ENCODE data around the gene SMURF1. TPM values are rescaled to one million over a fixed set of nuclear protein-coding genes. Genes with fewer than 3 reads are reported as not detected.

SMURF1 gene
- total RNA-seq, 4 donors from 2014 or later = 28.2 to 35.4 (median 31.1) TPM

DNA sequence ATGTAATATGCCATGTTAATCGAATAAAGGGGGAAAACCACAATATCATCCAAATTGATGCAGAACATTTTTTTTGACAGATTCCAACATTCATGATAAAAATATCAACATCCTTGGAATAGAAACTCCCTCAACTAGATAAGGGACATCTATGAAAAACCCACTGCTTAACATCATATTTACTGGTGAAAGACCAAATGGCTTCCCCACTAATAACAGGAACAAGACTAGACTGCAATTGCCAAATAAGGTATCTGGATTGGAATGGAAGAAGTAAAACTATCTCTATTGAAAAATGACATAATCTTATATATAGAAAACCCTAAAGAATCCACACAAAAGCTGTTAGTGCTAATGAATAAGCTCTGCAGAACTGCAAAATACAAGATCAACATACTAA lies 27.8 kb downstream of the SMURF1 start:
- DNase-seq (ENCODE audit: low spot score in 2 of 2) = no peak
- no peaks in the 10 kb centered on the region for H3K27me3 ChIP-seq
- no peak overlapping the region for H3K27ac ChIP-seq
- 87 to 93% methylated on average over 1 of the region's 1 CpG for WGBS, 2 donors
- TF ChIP-seq, protein P1, sequence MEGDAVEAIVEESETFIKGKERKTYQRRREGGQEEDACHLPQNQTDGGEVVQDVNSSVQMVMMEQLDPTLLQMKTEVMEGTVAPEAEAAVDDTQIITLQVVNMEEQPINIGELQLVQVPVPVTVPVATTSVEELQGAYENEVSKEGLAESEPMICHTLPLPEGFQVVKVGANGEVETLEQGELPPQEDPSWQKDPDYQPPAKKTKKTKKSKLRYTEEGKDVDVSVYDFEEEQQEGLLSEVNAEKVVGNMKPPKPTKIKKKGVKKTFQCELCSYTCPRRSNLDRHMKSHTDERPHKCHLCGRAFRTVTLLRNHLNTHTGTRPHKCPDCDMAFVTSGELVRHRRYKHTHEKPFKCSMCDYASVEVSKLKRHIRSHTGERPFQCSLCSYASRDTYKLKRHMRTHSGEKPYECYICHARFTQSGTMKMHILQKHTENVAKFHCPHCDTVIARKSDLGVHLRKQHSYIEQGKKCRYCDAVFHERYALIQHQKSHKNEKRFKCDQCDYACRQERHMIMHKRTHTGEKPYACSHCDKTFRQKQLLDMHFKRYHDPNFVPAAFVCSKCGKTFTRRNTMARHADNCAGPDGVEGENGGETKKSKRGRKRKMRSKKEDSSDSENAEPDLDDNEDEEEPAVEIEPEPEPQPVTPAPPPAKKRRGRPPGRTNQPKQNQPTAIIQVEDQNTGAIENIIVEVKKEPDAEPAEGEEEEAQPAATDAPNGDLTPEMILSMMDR (IDR thresholded peaks at IDR 0.05) = no peak
- TF ChIP-seq EP300 (IDR thresholded peaks at IDR 0.05) (no peak), POLR2A (IDR thresholded peaks at IDR 0.05) (no peak)
- H3K36me3 ChIP-seq = peaks cover 0 to 12% (median 0%) of the 10 kb centered on the region in 3 donors
- peaks cover 0 to 41% (median 18%) of the 10 kb centered on the region in 4 donors for H3K4me1 ChIP-seq
- H3K9me3 ChIP-seq = peaks cover 0 to 7% (median 0%) of the 10 kb centered on the region in 4 donors
- H3K4me3 ChIP-seq = no peak overlapping the region

DNA sequence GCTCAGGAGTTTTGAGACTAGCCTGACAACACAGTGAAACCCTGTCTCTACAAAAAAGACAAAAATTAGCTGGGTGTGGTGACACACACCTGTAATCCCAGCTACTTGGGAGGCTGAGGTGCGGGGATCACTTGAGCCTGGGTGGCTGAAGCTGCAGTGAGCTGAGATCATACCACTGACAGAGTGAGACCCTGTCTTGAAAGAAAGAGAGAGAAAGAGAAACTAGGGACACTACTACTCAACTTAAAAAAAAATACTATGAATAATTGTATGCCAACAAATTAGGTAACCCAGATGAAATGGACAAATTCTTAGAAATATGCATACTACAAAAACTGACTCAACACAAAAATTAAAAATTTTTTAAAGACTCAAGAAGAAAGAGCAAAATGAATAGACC lies 28.5 kb downstream of the SMURF1 start:
- no peaks in the 10 kb centered on the region for H3K27me3 ChIP-seq
- peaks cover 0 to 12% (median 0%) of the 10 kb centered on the region in 3 donors for H3K36me3 ChIP-seq
- 97 to 100% methylated on average over 1 of the region's 1 CpG for WGBS, 2 donors
- no peak overlapping the region for H3K27ac ChIP-seq
- H3K4me3 ChIP-seq = no peak overlapping the region
- peaks cover 0 to 7% (median 0%) of the 10 kb centered on the region in 4 donors for H3K9me3 ChIP-seq
- peaks cover 0 to 41% (median 22%) of the 10 kb centered on the region in 4 donors for H3K4me1 ChIP-seq
- no peak for DNase-seq (ENCODE audit: low spot score in 2 of 2)
- TF ChIP-seq EP300 (IDR thresholded peaks at IDR 0.05) = no peak
- TF ChIP-seq, protein P1 (IDR thresholded peaks at IDR 0.05) = no peak
- TF ChIP-seq POLR2A (IDR thresholded peaks at IDR 0.05) = no peak

DNA sequence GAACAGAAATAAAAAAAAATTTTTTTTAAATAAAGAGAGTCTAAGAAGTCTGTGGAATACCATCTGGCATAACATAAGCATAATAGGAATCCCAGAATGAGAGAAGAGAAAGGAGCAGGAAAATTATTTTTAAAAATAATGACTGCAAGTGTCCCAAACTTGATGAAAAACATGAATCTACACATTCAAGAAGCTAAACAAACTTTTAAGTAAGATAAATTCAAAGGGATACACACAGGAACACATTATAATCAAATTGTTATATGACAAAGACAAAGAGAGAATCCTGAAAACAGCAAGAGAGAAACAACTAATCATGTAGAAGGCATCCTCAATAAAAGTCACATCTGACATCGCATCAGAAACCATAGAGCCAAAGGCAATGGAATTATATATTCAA lies 30.9 kb downstream of the SMURF1 start:
- 94 to 98% methylated on average over 1 of the region's 1 CpG for WGBS, 2 donors
- Histone ChIP-seq H3K27me3 (no peaks in the 10 kb centered on the region), H3K4me1 (peaks cover 0 to 43% (median 32%) of the 10 kb centered on the region in 4 donors), H3K27ac (no peak overlapping the region), H3K4me3 (no peak overlapping the region), H3K9me3 (peaks cover 0 to 7% (median 0%) of the 10 kb centered on the region in 4 donors), H3K36me3 (peaks cover 0 to 8% (median 0%) of the 10 kb centered on the region in 3 donors)
- no peak for DNase-seq (ENCODE audit: low spot score in 2 of 2)
- no peak for TF ChIP-seq EP300 (IDR thresholded peaks at IDR 0.05)

DNA sequence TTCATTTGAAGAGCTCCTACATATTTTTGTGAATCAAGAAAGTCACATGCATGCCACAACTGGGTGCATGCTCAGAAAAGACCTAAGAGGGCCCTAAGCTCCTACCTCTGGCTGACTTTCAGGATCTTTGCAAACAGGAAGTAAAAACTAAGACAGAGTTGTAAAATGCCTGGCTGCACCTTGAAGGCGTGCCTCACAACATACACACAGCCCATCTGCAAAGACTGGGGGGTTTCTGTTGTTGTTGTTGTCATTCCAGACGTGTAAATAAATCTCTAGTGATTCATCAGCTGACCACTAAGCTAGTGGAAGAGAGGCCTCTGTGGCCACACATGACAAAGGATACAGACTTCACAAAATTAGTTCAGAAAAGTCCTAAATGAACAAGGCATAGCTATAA lies 31.8 kb downstream of the SMURF1 start:
- H3K27me3 ChIP-seq = no peaks in the 10 kb centered on the region
- peaks cover 0 to 49% (median 38%) of the 10 kb centered on the region in 4 donors for H3K4me1 ChIP-seq
- peak overlapping the region in 2 of 4 donors; percentile 84 to 87 for H3K27ac ChIP-seq
- DNase-seq (ENCODE audit: low spot score in 2 of 2) = no peak
- 59 to 75% methylated on average over 2 of the region's 2 CpGs for WGBS, 2 donors
- no peak overlapping the region for H3K4me3 ChIP-seq
- H3K36me3 ChIP-seq = peaks cover 0 to 8% (median 0%) of the 10 kb centered on the region in 3 donors
- peaks cover 0 to 7% (median 0%) of the 10 kb centered on the region in 4 donors for H3K9me3 ChIP-seq
- TF ChIP-seq POLR2A (IDR thresholded peaks at IDR 0.05) = no peak
- no peak for TF ChIP-seq EP300 (IDR thresholded peaks at IDR 0.05)
- TF ChIP-seq, protein P1 (IDR thresholded peaks at IDR 0.05) = no peak

DNA sequence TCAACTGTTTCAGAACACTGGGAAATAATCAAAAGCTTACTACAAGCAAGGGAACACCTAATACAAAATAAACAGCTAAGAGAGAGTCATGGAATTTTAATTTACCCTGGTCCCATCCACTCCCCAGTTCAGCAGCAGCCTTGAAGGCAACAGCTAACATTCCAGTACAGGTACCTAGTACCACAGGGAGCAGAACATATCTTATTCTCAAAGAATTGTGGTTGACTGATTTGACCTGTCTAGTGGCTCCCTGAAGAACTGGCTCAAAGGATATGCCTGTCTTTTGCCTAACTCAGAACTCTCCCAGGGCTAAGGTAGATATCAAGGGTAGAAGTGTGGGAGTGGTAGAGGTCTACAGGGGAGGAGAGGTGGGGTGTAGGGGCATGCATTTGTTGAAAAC lies 32.3 kb downstream of the SMURF1 start:
- H3K4me3 ChIP-seq = no peak overlapping the region
- H3K27ac ChIP-seq = peak overlapping the region in 2 of 4 donors; percentile 84 to 87
- H3K9me3 ChIP-seq = peaks cover 0 to 3% (median 0%) of the 10 kb centered on the region in 4 donors
- H3K36me3 ChIP-seq = peaks cover 0 to 8% (median 0%) of the 10 kb centered on the region in 3 donors
- no peak for TF ChIP-seq POLR2A (IDR thresholded peaks at IDR 0.05)
- TF ChIP-seq, protein P1 (IDR thresholded peaks at IDR 0.05) = no peak
- no peak for TF ChIP-seq EP300 (IDR thresholded peaks at IDR 0.05)
- DNase-seq (ENCODE audit: low spot score in 2 of 2) = no peak
- H3K27me3 ChIP-seq = no peaks in the 10 kb centered on the region
- H3K4me1 ChIP-seq = peaks cover 0 to 54% (median 41%) of the 10 kb centered on the region in 4 donors
